Brain microvascular endothelial cell (primary cell): ENCODE data around the gene PRKACA.
A peak's percentile ranks its signal among the peaks of the same experiment; 100 is the strongest.

Experiments
- DNase-seq: peaks from one replicate; pipeline ENCODE4 v3.0.0-alpha.2; 2020
- H3K27ac ChIP-seq: fragments of 250-450 bp; sonication (Bioruptor Pico); 2 replicates; pipeline ENCODE4 v1.5.1; 2020; ENCODE audit warnings: mild to moderate bottlenecking, moderate library complexity
- H3K27me3 ChIP-seq: fragments of 250-450 bp; sonication (Bioruptor Pico); replicated peaks from 2 replicates; pipeline ENCODE4 v1.5.1; 2020; ENCODE audit warnings: mild to moderate bottlenecking
- H3K36me3 ChIP-seq: fragments of 250-450 bp; sonication (Bioruptor Pico); replicated peaks from 2 replicates; pipeline ENCODE4 v1.5.1; 2020; ENCODE audit warnings: mild to moderate bottlenecking
- H3K4me3 ChIP-seq: 2 replicates; pipeline ENCODE4 v1.5.1; 2011; ENCODE audit warnings: low read depth, mild to moderate bottlenecking, control low read depth, low read length, moderate library complexity
- CTCF ChIP-seq: IDR thresholded peaks from 2 replicates; pipeline ENCODE4 v1.5.1; 2011; ENCODE audit warnings: low read depth, mild to moderate bottlenecking, moderate library complexity, low read length, control low read depth, inconsistent platforms; ENCODE audit errors: missing control alignments
- in situ Hi-C: cut with HindIII; loops from 2 replicates; pipeline ENCODE4 v1.10.0; 2017; ENCODE audit warnings: low sequenced_read_pairs, low pct_ligation_motif_present

PRKACA gene

GRCh38 chr19:14136509-14137281, 19.1 kb upstream of the PRKACA start, which contains the start of gene ASF1B:
TSS of gene ASF1B (minus strand) at chr19:14136589. CDS start at chr19:14136456, 133 bp downstream.
- H3K36me3 ChIP-seq, result no peaks in the 10 kb centered on the region
- H3K4me3 ChIP-seq, result peak within 1 kb of the TSS; percentile 79
- peak; percentile 100 for DNase-seq
- in situ Hi-C loops, result no loop called here
- H3K27me3 ChIP-seq, result no peaks in the 10 kb centered on the region
- H3K27ac ChIP-seq, result peak within 1 kb of the TSS; percentile 71
- TF ChIP-seq CTCF, result peak; percentile 57

DNA sequence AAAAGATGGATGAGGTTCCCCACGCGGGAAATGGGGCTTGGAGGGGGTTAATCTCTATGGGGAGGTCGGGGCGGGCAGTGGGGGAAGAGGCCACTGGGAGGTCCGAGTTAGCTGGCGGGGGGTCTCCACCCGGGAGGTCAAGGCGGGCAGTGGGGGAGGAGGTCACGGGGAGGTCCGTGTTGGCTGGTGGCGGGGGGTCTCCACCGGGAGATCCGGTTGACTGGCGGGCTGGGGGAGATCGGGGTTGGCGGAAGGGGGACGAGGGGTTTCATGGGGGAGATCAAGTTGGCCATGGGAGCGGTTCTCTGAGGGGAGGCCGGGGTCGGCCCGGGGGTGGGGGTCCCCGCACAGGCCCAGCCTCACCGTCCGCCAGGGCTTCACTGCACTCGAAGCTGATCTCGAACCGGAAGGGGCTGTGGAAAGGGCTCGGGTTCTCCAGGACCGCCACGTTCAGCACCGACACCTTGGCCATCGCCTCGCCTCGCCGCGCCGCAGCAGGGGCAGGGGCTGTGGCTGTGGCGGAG, 18.5 kb upstream of the PRKACA start:
- TF ChIP-seq CTCF, result no peak

GRCh38 chr19:14135355-14135754, 17.8 kb upstream of the PRKACA start:
- TF ChIP-seq CTCF, result no peak
- no peaks in the 10 kb centered on the region for H3K36me3 ChIP-seq
- no peak for DNase-seq
- peak overlapping the region; percentile 79 for H3K4me3 ChIP-seq
- H3K27me3 ChIP-seq, result no peaks in the 10 kb centered on the region
- no peak overlapping the region for H3K27ac ChIP-seq
- in situ Hi-C loops, result no loop called here

More for the DNA sequence above, 18.5 kb upstream of the PRKACA start:
- DNase-seq, result no peak
- Histone ChIP-seq H3K4me3 (peak overlapping the region; percentile 79), H3K27me3 (no peaks in the 10 kb centered on the region), H3K27ac (no peak overlapping the region), H3K36me3 (no peaks in the 10 kb centered on the region)
- in situ Hi-C loops, result no loop called here

DNA sequence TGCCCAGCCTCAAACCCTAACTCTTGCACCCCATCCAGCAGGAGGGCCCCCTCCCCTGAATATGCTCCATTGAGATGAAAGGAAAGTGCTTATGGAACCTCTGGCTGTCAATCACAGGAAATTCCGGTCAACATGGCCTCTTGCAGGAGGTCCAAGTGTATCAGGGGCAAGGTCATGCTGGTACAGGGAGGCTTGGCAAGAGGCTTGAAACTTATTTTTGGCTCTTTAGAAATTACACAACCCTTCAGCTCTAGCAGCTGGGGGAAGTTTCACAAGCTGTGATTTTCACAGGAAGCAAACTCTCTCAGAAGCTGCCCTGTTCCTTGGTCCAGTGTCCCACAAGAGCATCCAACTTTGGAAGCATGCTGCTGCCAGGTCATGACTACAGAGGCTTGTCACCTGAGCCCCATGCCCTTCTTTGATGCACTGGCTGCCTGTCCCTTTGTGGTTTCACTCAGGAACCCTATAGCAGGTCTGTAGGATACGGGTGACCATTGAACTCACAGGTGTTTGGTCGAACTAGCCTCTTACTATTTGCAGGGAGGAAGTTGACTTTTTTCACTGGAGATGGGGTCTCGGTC, 10.5 kb upstream of the PRKACA start:
- in situ Hi-C loops, result no loop called here
- Histone ChIP-seq H3K36me3 (no peaks in the 10 kb centered on the region), H3K27ac (no peak overlapping the region), H3K27me3 (no peaks in the 10 kb centered on the region), H3K4me3 (no peak overlapping the region)
- no peak for TF ChIP-seq CTCF
- no peak for DNase-seq

DNA sequence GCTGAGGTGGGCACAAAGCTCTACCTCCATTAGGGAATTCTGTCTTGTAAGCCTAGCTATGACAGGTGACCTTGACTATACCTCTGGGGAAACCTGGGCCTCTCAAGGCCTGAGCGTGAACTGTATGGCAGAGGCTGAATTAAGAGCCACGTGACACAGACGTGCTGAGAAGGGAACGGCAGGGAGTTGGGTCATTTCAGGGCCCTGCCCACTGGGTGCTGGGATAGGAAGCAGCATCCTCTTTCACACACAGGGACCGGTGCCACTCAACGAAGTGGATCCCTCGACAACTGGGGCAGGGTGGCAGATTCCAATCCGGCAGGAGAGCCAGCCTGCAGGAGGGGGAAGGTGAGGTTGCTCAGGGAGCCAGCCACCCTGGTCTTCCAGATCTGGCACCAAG, 9.6 kb upstream of the PRKACA start:
- in situ Hi-C loops, result no loop called here
- TF ChIP-seq CTCF, result no peak
- Histone ChIP-seq H3K27ac (no peak overlapping the region), H3K4me3 (no peak overlapping the region), H3K27me3 (no peaks in the 10 kb centered on the region), H3K36me3 (no peaks in the 10 kb centered on the region)
- no peak for DNase-seq
